Heart left ventricle (tissue), 13 donors: Measurements from ENCODE around the gene HLA-DPB1.

Source experiments
- POLR2A ChIP-seq, 2 donors: fragments of 450-650 bp; IDR thresholded peaks; one replicate each; pipeline ENCODE4 v1.6.1; 2017; ENCODE audit warnings: antibody characterized with exemption in 2 of 2, mild to moderate bottlenecking in 2 of 2, moderate library complexity in 2 of 2
- TF ChIP-seq, protein P1 (sequence below), 12 donors: fragments of 200-600 bp; sonication (generic) in 4 of 12; IDR thresholded peaks; one replicate each; pipeline versions ENCODE4 v1.5.0 to v1.8.0; 2018 to 2022; ENCODE audit warnings: antibody characterized with exemption in 12 of 12, mild to moderate bottlenecking in 5 of 12
- donor health status: ischemic (EF 13 %, LVEDD 7.1; RV severe dilation, severe dysfunction).
- donor health status: DM: no; HTN: yes; CAD: no.
- donor health status: DM: no; HTN: no; CAD: no.
- donor health status: ischemic (EF 25% LVEDD 6.9; RV normal size, moderate dysfunction).
- donor health status: ischemic (EF 25% LVEDD 5.7; RV mildly dilated, moderate dysfunction).
- donor health status: ischemic (EF 35%, LVEDD 5.7; RV mildly dilated, moderate dysfunction).
- donor health status: nonischemic (EF 11% LVEDD 7.7; RV severe dilation, severe dysfunction).
- donor health status: DM: yes; HTN: yes; CAD: no.
- donor health status: PGD.
- donor health status: ischemic (EF 29% LVEDD 5.4; RV normal size, mild dysfunction).
- donor health status: nonischemic (EF 23%, LVEDD 6.1; RV moderate dilation, normal function).

DNA sequence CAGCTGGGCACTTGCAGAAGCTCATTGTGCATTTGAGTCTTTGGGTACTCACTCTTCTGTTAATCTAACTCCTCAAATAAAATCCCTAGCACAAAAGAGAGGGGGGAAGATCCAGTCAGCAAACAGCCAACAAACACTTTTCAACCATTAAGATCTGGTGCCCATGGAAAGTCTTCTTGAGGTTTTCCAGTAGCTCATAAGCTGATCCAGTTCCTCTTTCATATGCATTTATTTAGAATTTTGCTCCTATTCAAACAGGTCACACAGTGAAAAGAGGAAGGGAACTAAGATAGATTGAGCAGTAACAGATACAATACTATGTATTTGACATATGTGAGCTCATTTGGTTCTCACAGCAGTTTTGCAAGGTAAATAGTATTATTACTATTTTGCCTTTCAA is 38.6 kb downstream of the HLA-DPB1 start:
- TF ChIP-seq, protein P1, sequence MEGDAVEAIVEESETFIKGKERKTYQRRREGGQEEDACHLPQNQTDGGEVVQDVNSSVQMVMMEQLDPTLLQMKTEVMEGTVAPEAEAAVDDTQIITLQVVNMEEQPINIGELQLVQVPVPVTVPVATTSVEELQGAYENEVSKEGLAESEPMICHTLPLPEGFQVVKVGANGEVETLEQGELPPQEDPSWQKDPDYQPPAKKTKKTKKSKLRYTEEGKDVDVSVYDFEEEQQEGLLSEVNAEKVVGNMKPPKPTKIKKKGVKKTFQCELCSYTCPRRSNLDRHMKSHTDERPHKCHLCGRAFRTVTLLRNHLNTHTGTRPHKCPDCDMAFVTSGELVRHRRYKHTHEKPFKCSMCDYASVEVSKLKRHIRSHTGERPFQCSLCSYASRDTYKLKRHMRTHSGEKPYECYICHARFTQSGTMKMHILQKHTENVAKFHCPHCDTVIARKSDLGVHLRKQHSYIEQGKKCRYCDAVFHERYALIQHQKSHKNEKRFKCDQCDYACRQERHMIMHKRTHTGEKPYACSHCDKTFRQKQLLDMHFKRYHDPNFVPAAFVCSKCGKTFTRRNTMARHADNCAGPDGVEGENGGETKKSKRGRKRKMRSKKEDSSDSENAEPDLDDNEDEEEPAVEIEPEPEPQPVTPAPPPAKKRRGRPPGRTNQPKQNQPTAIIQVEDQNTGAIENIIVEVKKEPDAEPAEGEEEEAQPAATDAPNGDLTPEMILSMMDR (IDR thresholded peaks at IDR 0.05) = no peak
- TF ChIP-seq POLR2A (IDR thresholded peaks at IDR 0.05) = no peak
